Astrocyte of the cerebellum (primary cell): Measurements from ENCODE around the gene MARCHF4.

ENCODE experiments used
- DNase-seq: peaks from one replicate; pipeline ENCODE4 v3.0.0-alpha.2; 2011; ENCODE audit warnings: low read depth
- H3K4me3 ChIP-seq: 2 replicates; pipeline ENCODE4 v1.5.1; 2011; ENCODE audit warnings: mild to moderate bottlenecking, low read depth, low read length, moderate library complexity
- CTCF ChIP-seq: IDR thresholded peaks from 2 replicates; pipeline ENCODE4 v1.5.1; 2012; ENCODE audit warnings: low read length, low read depth, moderate library complexity, mild to moderate bottlenecking; ENCODE audit errors: missing control alignments
- in situ Hi-C: cut with HindIII; loops from 2 replicates; pipeline ENCODE4 v1.10.0; 2017; ENCODE audit warnings: low sequenced_read_pairs

MARCHF4 gene

GRCh38 chr2:216344950-216345300 lies 27.4 kb downstream of the MARCHF4 start:
- TF ChIP-seq CTCF = no peak
- DNase-seq = peak; percentile 36
- in situ Hi-C loops = no loop called here
- H3K4me3 ChIP-seq = no peak overlapping the region

GRCh38 chr2:216344206-216344949 lies 27.9 kb downstream of the MARCHF4 start:
- in situ Hi-C loops = no loop called here
- H3K4me3 ChIP-seq = no peak overlapping the region
- no peak for TF ChIP-seq CTCF
- DNase-seq = no peak

- TF ChIP-seq CTCF = no peak
- in situ Hi-C loops = no loop called here
Observed at GRCh38 chr2:216343221-216343980, 28.9 kb downstream of the MARCHF4 start.

GRCh38 chr2:216341121-216341520 lies 31.2 kb downstream of the MARCHF4 start:
- no peak for TF ChIP-seq CTCF
- H3K4me3 ChIP-seq = no peak overlapping the region
- in situ Hi-C loops = no loop called here
- no peak for DNase-seq

More at GRCh38 chr2:216343221-216343980, 28.9 kb downstream of the MARCHF4 start:
- DNase-seq = no peak
- no peak overlapping the region for H3K4me3 ChIP-seq

- in situ Hi-C loops = no loop called here
Observed at GRCh38 chr2:216340280-216340631, 32.0 kb downstream of the MARCHF4 start.

More at GRCh38 chr2:216340280-216340631, 32.0 kb downstream of the MARCHF4 start:
- no peak overlapping the region for H3K4me3 ChIP-seq
- TF ChIP-seq CTCF = no peak
- DNase-seq = no peak
